ENCODE results near the gene COL6A1.

COL6A1 gene

GRCh38 chr21:45941338-45941710, 40.2 kb upstream of the COL6A1 start:
- TF ChIP-seq ZNF274 (IDR thresholded peaks at IDR 0.05; ENCODE audit: low read depth, low read length), result no peak
- H3K4me3 ChIP-seq (ENCODE audit: low read length), result no peak overlapping the region

GRCh38 chr21:45941717-45942546, 39.6 kb upstream of the COL6A1 start:
- TF ChIP-seq ZNF274 (IDR thresholded peaks at IDR 0.05; ENCODE audit: low read depth, low read length), result no peak
- H3K4me3 ChIP-seq (ENCODE audit: low read length), result no peak overlapping the region

GRCh38 chr21:45942755-45943629, 38.6 kb upstream of the COL6A1 start:
- no peak for TF ChIP-seq ZNF274 (IDR thresholded peaks at IDR 0.05; ENCODE audit: low read depth, low read length)
- no peak overlapping the region for H3K4me3 ChIP-seq (ENCODE audit: low read length)

- H3K4me3 ChIP-seq (ENCODE audit: low read length), result no peak overlapping the region
- no peak for TF ChIP-seq ZNF274 (IDR thresholded peaks at IDR 0.05; ENCODE audit: low read depth, low read length)
Measured at GRCh38 chr21:45943630-45944540, 37.7 kb upstream of the COL6A1 start.

- H3K4me3 ChIP-seq (ENCODE audit: low read length), result no peak overlapping the region
- TF ChIP-seq ZNF274 (IDR thresholded peaks at IDR 0.05; ENCODE audit: low read depth, low read length), result no peak
Measured at GRCh38 chr21:45944601-45945000, 37.0 kb upstream of the COL6A1 start.

- no peak for TF ChIP-seq ZNF274 (IDR thresholded peaks at IDR 0.05; ENCODE audit: low read depth, low read length)
- no peak overlapping the region for H3K4me3 ChIP-seq (ENCODE audit: low read length)
Measured at GRCh38 chr21:45945066-45945867, 36.3 kb upstream of the COL6A1 start.

GRCh38 chr21:45945868-45946210, 35.7 kb upstream of the COL6A1 start:
- no peak overlapping the region for H3K4me3 ChIP-seq (ENCODE audit: low read length)
- no peak for TF ChIP-seq ZNF274 (IDR thresholded peaks at IDR 0.05; ENCODE audit: low read depth, low read length)

- no peak for TF ChIP-seq ZNF274 (IDR thresholded peaks at IDR 0.05; ENCODE audit: low read depth, low read length)
Measured at GRCh38 chr21:45947296-45947695, 34.3 kb upstream of the COL6A1 start.

GRCh38 chr21:45947716-45948255, 33.8 kb upstream of the COL6A1 start:
- no peak overlapping the region for H3K4me3 ChIP-seq (ENCODE audit: low read length)
- no peak for TF ChIP-seq ZNF274 (IDR thresholded peaks at IDR 0.05; ENCODE audit: low read depth, low read length)

More at GRCh38 chr21:45947296-45947695, 34.3 kb upstream of the COL6A1 start:
- H3K4me3 ChIP-seq (ENCODE audit: low read length), result no peak overlapping the region

- no peak for TF ChIP-seq ZNF274 (IDR thresholded peaks at IDR 0.05; ENCODE audit: low read depth, low read length)
- no peak overlapping the region for H3K4me3 ChIP-seq (ENCODE audit: low read length)
Measured at GRCh38 chr21:45948576-45949141, 32.9 kb upstream of the COL6A1 start.

GRCh38 chr21:45949928-45950739, 31.4 kb upstream of the COL6A1 start:
- TF ChIP-seq ZNF274 (IDR thresholded peaks at IDR 0.05; ENCODE audit: low read depth, low read length), result no peak
- no peak overlapping the region for H3K4me3 ChIP-seq (ENCODE audit: low read length)

Data from GM08714 (cell line).